OCI-LY7 (cell line): Measurements from ENCODE around the gene LRP8.

Source experiments
- EZH2phosphoT487 ChIP-seq: fragments of 200-600 bp; sonication (generic); IDR thresholded peaks from 2 replicates; pipeline ENCODE4 v1.6.1; 2018; ENCODE audit warnings: low read depth, borderline replicate concordance, mild to moderate bottlenecking, mixed run types, antibody characterized with exemption, low read length, moderate library complexity, mixed read lengths
- TF ChIP-seq, protein P1 (sequence below): fragments of 200-600 bp; sonication (generic); conservative IDR thresholded peaks from 2 replicates; pipeline ENCODE4 v1.5.1; 2014; ENCODE audit warnings: mild to moderate bottlenecking, antibody characterized with exemption, low read length, moderate library complexity, mixed read lengths

DNA sequence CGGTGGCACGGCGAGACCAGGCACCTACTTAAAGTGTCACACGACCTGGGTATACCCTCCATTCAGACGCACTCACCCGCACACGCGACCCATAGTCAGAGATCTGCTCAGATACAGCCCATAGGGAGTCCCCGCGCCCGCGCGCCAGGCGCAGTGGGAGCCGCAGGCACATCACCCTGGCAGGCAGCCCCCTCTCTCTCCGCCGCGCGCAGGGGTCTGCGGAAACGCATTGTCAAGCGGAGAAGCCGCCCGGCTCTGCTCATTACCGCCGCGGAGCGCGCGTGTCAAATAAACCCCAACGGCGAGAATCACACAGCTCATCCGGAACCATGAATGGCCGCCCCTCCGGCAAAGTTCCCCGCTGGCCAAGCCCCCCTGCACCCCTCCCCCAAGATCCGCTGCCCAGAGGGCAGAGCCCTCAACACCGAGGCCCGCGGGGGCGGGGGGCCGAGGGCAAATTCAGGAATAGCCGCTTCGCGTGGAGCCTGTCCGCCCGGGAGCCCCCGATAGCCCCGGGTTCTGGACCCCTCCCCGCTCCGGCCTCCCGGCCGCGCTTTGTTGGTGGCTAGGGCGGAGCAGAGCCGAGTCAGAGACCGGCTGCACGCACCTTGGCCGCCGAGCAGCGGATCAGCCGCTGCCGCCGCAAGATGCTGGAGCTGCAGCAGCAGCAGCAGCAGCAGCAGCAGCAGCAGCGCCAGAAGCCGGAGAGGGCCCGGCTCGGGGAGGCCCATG lies 522 bp downstream of the LRP8 start:
- TF ChIP-seq, protein P1, sequence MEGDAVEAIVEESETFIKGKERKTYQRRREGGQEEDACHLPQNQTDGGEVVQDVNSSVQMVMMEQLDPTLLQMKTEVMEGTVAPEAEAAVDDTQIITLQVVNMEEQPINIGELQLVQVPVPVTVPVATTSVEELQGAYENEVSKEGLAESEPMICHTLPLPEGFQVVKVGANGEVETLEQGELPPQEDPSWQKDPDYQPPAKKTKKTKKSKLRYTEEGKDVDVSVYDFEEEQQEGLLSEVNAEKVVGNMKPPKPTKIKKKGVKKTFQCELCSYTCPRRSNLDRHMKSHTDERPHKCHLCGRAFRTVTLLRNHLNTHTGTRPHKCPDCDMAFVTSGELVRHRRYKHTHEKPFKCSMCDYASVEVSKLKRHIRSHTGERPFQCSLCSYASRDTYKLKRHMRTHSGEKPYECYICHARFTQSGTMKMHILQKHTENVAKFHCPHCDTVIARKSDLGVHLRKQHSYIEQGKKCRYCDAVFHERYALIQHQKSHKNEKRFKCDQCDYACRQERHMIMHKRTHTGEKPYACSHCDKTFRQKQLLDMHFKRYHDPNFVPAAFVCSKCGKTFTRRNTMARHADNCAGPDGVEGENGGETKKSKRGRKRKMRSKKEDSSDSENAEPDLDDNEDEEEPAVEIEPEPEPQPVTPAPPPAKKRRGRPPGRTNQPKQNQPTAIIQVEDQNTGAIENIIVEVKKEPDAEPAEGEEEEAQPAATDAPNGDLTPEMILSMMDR: no peak
- TF ChIP-seq EZH2phosphoT487: no peak
